ENCODE data around the gene ADARB1.
"Not testable (repeated sequence)": the region's sequence is repeated elsewhere in the genome, so short reads cannot be mapped to it uniquely, and the experiment has no call there.

ADARB1 gene

DNA sequence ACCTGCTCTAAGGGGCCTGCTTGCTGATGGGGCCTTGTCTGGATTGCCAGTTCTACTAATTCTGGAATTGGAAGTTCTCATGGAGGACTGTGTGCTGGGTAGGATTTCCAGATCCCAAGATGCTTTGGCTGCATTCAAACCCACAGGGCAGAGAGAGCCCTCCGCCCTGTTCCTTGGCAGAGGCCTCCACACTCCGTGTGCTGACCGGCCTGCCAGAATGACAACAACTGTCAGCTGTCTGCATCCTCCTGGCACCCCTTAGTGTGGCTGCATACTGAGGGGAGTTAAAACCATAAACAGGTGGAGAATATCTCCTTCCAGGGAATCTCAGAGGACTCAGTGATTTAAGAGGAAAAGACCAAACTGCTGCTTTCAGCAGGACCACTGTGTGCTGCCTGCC lies 60.7 kb downstream of the ADARB1 start:
- no peak for TF ChIP-seq CTCF (IDR thresholded peaks at IDR 0.05; ENCODE audit: extremely low read depth, missing control alignments)
- no peak for DNase-seq (ENCODE audit: low spot score)

GRCh38 chr21:45135868-45136267 lies 61.5 kb downstream of the ADARB1 start:
- TF ChIP-seq CTCF (IDR thresholded peaks at IDR 0.05; ENCODE audit: extremely low read depth, missing control alignments): no peak
- no peak for DNase-seq (ENCODE audit: low spot score)

DNA sequence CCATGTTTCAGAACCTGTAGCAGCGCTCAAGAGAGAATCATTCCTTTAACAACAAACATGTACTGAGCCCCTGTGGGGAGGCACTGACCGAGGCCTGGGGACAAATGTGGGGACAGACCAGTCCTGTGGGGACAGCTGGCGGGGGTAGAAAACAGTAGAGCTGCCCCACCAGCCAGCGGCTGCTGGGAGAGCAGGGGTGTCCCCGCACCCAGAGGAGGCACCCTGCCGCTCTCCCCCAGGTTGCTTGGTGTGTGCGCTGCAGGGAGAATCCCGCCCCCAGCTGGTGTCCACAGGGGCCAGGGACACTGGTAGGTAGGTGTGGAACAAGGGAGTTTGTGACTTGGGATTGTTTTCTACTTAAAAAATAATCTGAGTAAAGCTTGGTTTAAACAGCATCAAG lies 62.1 kb downstream of the ADARB1 start:
- no peak for TF ChIP-seq CTCF (IDR thresholded peaks at IDR 0.05; ENCODE audit: extremely low read depth, missing control alignments)
- DNase-seq (ENCODE audit: low spot score): no peak

GRCh38 chr21:45136927-45137611 lies 62.7 kb downstream of the ADARB1 start:
- DNase-seq (ENCODE audit: low spot score): peak; percentile 88
- TF ChIP-seq CTCF (IDR thresholded peaks at IDR 0.05; ENCODE audit: extremely low read depth, missing control alignments): peak; percentile 83

GRCh38 chr21:45137612-45137937 lies 63.2 kb downstream of the ADARB1 start:
- TF ChIP-seq CTCF (IDR thresholded peaks at IDR 0.05; ENCODE audit: extremely low read depth, missing control alignments): no peak

DNA sequence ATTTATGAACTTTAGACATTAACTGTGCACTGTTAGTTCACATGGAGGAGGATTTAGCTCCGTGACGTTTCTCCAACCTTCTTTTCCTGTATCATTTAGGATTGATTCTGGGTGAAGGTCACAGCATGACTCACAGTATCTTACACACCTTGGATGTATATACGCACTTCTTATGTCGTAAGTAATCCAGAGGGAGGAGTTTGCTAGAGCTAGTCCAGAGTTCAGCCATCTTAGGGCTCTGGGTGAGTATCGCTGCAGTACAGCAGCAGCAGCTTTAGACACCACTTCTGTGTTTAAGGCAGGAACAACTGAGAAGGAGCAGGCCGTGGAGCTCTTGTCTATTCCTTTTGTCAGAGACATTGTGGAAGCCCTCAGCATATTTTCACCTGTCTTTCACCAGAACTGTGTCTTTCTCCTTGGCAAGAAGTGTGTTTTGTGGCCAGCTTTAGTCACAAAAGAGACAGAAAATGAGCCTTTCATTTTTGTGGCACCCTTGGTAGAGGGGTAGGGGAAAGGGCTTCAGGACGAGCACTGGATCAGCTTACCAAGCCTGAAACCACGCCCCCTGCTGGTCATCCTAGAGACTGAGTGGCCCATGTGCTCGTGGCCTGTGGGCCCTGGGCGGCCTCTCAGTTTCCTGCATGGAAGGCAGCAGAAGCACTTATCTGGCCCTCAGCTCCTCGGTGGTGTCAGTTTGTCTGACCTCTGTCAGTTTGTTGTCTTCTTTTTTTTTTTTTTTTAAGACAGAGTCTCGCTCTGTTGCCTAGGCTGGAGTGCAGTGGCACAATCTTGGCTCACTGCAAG lies 64.0 kb downstream of the ADARB1 start:
- peak; percentile 72 for DNase-seq (ENCODE audit: low spot score)

More at GRCh38 chr21:45137612-45137937, 63.2 kb downstream of the ADARB1 start:
- DNase-seq (ENCODE audit: low spot score): no peak

DNA sequence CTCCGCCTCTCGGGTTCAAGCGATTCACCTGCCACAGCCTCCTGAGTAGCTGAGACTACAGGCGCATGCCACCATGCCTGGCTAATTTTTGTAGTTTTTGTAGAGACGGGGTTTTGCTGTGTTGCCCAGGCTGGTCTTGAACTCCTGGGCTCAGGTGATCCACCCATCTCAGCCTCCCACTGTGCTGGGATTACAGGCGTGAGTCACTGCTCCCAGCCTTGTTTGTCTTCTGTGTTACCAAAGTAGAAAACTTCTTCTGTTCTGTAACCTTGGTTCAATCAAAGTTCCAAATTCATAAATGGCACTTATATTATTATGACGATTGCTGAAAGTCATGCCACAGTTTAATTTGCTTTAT lies 64.6 kb downstream of the ADARB1 start:
- DNase-seq (ENCODE audit: low spot score): not testable (repeated sequence)

More for the DNA sequence above, 64.0 kb downstream of the ADARB1 start:
- peak; percentile 77 for TF ChIP-seq CTCF (IDR thresholded peaks at IDR 0.05; ENCODE audit: extremely low read depth, missing control alignments)

DNA sequence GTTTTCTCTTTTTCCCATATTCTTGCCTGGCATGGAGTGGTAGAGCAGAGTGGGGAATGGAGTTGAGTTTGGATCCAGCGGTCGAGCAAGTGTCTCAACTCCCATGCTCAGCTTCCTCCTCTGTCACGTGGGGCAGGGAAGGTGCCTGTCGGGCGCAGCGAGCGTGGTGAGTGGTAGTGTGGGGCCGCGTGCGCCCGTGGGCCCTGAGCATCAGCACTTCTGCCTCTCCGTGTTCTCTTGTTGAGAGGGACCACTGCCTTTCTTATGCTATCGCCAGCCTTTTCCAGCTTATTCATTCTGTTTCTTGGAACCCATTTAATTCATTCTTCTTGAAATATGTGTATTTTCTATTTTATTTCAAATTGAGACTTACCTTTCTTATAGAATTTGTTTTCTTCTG lies 65.1 kb downstream of the ADARB1 start:
- no peak for DNase-seq (ENCODE audit: low spot score)
- TF ChIP-seq CTCF (IDR thresholded peaks at IDR 0.05; ENCODE audit: extremely low read depth, missing control alignments): no peak

All from GM20000 (cell line).